HepG2 (cell line): ENCODE data around the gene MTHFD2. TPM values are rescaled to one million over a fixed set of nuclear protein-coding genes. Genes with fewer than 3 reads are reported as not detected.

Experiments used
- ATAC-seq: fragments of 200-7000 bp; cut with Tn5 transposase; 3 replicates; pipeline ENCODE4 v1.9.1; 2020; ENCODE audit warnings: mild to moderate bottlenecking, moderate library complexity
- BruUV-seq: library from RNA; stranded (reverse); fragments of 400-500 nt; replicated peaks from 2 replicates; lab custom pipeline; 2021; lab: Mats Ljungman, UMichigan
- CTCF ChIA-PET: fragments of 300-600 bp; formaldehyde crosslinking; extraction: SDS; loops from one replicate; lab custom pipeline; 2021; ENCODE audit warnings: low total read pairs, inconsistent platforms, low intra/inter-chr PET ratio; lab: Yijun Ruan, JAX
- POLR2A ChIA-PET: fragments of 350-600 bp; sonication (Branson Sonifier 250); formaldehyde crosslinking; loops from one replicate; lab custom pipeline; 2020; ENCODE audit warnings: antibody characterized with exemption, inconsistent platforms; lab: Yijun Ruan, JAX
- DNase-seq: peaks from one replicate; pipeline ENCODE4 v3.0.0-alpha.2; 2015; ENCODE audit warnings: low spot score
- FAIRE-seq: peaks from 3 replicates; lab custom pipeline; 2011; peaks lifted over from hg19 to GRCh38; lab: Jason Lieb, UNC
- H2AFZ ChIP-seq: one replicate; pipeline ENCODE4 v1.6.1; 2011; ENCODE audit warnings: low read length, inconsistent platforms
- H3K27ac ChIP-seq: fragments of 300-600 bp; 3 replicates; pipeline ENCODE4 v1.8.0; 2011; ENCODE audit warnings: mixed run types, mild to moderate bottlenecking, mixed read lengths, low read length, inconsistent platforms; ENCODE audit not compliant: insufficient read depth; ENCODE audit errors: extremely low read length
- H3K27me3 ChIP-seq, 2 experiments: fragments of 200-600 bp in 1 of 2; 2 replicates in 1 of 2; 3 replicates in 1 of 2; pipeline versions ENCODE4 v1.6.0 to v1.8.0; 2011; ENCODE audit warnings: low read length in 2 of 2, mild to moderate bottlenecking in 2 of 2, moderate library complexity in 2 of 2, inconsistent platforms in 1 of 2; ENCODE audit not compliant: insufficient read depth in 2 of 2, control insufficient read depth in 1 of 2
- H3K36me3 ChIP-seq, 2 experiments: fragments of 200-600 bp in 1 of 2; replicated peaks in 1 of 2; 2 replicates in 1 of 2; 3 replicates in 1 of 2; pipeline versions ENCODE4 v1.5.1 to v1.8.0; 2011; ENCODE audit warnings: low read length in 2 of 2, inconsistent platforms in 1 of 2; ENCODE audit not compliant: insufficient read depth in 2 of 2, control insufficient read depth in 1 of 2
- H3K4me1 ChIP-seq: 2 replicates; pipeline ENCODE4 v1.5.1; 2012; ENCODE audit warnings: low read length, inconsistent platforms; ENCODE audit not compliant: insufficient read depth
- H3K4me2 ChIP-seq: 2 replicates; pipeline ENCODE4 v1.6.0; 2011; ENCODE audit warnings: low read depth, low read length, inconsistent platforms
- H3K4me3 ChIP-seq, 3 experiments: fragments of 200-600 bp in 1 of 3; sonication (generic), shearing (Covaris generic) in 1 of 3; replicated peaks in 1 of 3; 2 replicates each; pipeline ENCODE4 v1.5.1; 2011 to 2016; ENCODE audit warnings: low read length in 3 of 3, inconsistent platforms in 2 of 3, low read depth in 2 of 3, mild to moderate bottlenecking in 2 of 3, control low read depth in 1 of 3, mixed read lengths in 1 of 3; ENCODE audit not compliant: insufficient read depth in 1 of 3
- H3K79me2 ChIP-seq: one replicate; pipeline ENCODE4 v1.6.1; 2011; ENCODE audit warnings: low read length, inconsistent platforms; ENCODE audit not compliant: insufficient read depth
- H3K9ac ChIP-seq: 2 replicates; pipeline ENCODE4 v1.6.0; 2011; ENCODE audit warnings: mild to moderate bottlenecking, low read depth, low read length, inconsistent platforms; ENCODE audit not compliant: insufficient read depth
- H3K9me3 ChIP-seq: 2 replicates; pipeline ENCODE4 v1.5.1; 2012; ENCODE audit warnings: mild to moderate bottlenecking, low read length
- H4K20me1 ChIP-seq: 2 replicates; pipeline ENCODE4 v1.6.0; 2011; ENCODE audit warnings: inconsistent platforms, mild to moderate bottlenecking, low read length, moderate library complexity; ENCODE audit not compliant: insufficient read depth
- DR1 ChIP-seq: sonication (generic); formaldehyde crosslinking; IDR thresholded peaks from 2 replicates; pipeline ENCODE4 v1.8.0; 2021; ENCODE audit warnings: mild to moderate bottlenecking, missing genetic modification reagents, inconsistent platforms
- KDM6A ChIP-seq: IDR thresholded peaks from 2 replicates; pipeline ENCODE4 v1.6.1; 2016; ENCODE audit warnings: low read depth
- NR2C2 ChIP-seq: sonication (generic); formaldehyde crosslinking; IDR thresholded peaks from 2 replicates; pipeline ENCODE4 v1.4.0; 2020; ENCODE audit warnings: missing genetic modification reagents, mild to moderate bottlenecking, moderate library complexity, borderline replicate concordance
- RBFOX2 ChIP-seq: fragments of 200-400 bp; formaldehyde crosslinking; IDR thresholded peaks from 2 replicates; pipeline ENCODE4 v1.6.1; 2017; ENCODE audit warnings: low read depth, mild to moderate bottlenecking, low read length
- ZNF12 ChIP-seq: sonication (generic); formaldehyde crosslinking; IDR thresholded peaks from 2 replicates; pipeline ENCODE4 v1.5.0; 2020; ENCODE audit warnings: missing genetic modification reagents
- ZNF180 ChIP-seq: sonication (generic); formaldehyde crosslinking; IDR thresholded peaks from 2 replicates; pipeline ENCODE4 v1.4.0; 2020; ENCODE audit warnings: low read depth, missing genetic modification reagents, borderline replicate concordance
- ZNF230 ChIP-seq: sonication (generic); formaldehyde crosslinking; IDR thresholded peaks from 2 replicates; pipeline ENCODE4 v1.4.0; 2020; ENCODE audit warnings: mild to moderate bottlenecking, missing genetic modification reagents
- WGBS: methylation state at CpG from one replicate; pipeline ENCODE4 v1.1.6; 2017; ENCODE audit warnings: low lambda C conversion rate; 5-methylcytosine and 5-hydroxymethylcytosine counted together
- in situ Hi-C: cut with HindIII; loops from 2 replicates; pipeline ENCODE4 v1.10.0; 2017; ENCODE audit warnings: low pct_unique_long_range_greater_than_20kb; ENCODE audit not compliant: extremely low pct_ligation_motif_present
- intact Hi-C: fragments of 100-400 bp; cut with micrococcal nuclease; formaldehyde crosslinking; loops from one replicate; pipeline ENCODE4 v1.10.0; 2022; ENCODE audit not compliant: unreplicated experiment
- polyA plus RNA-seq, 8 experiments: library from polyadenylated mRNA; depleted of rRNA in 3 of 8; stranded (reverse) in 7 of 8; unstranded in 1 of 8; fragments of >200 nt; fragmentation: Illumina TruSeq in 4 of 8; extraction: Trizol in 4 of 8; gene quantifications; 2 replicates each; pipeline versions ENCODE4 v1.2.1 to v1.2.3, GENCODE V29; 2011 to 2016; ENCODE audit warnings: low read depth in 4 of 8, missing spikeins in 1 of 8, mixed read lengths in 1 of 8; ENCODE audit not compliant: insufficient read depth in 1 of 8
- total RNA-seq, 5 experiments: library from RNA; depleted of rRNA; stranded (reverse); fragments of >200 nt; fragmentation: Illumina TruSeq; extraction: Trizol; gene quantifications; 2 replicates each; pipeline ENCODE4 v1.2.3, GENCODE V29; 2016; ENCODE audit warnings: low read depth in 1 of 5

Gene MTHFD2
- total and polyA plus RNA-seq, 2 of the 13 experiments (the other 11 are each of a cell fraction or from before 2014, with no cell fraction given): 188 to 269 TPM

- H4K20me1 ChIP-seq: peaks cover 80% of the 10 kb centered on the region
- BruUV-seq: no TSS peak
- intact Hi-C loops: no loop called here
- H3K4me1 ChIP-seq: peaks cover 49% of the 10 kb centered on the region
- CTCF ChIA-PET: no interaction called here
- H2AFZ ChIP-seq: no peak overlapping the region
- no peaks in the 10 kb centered on the region; a peak in 1 of 5 replicates for H3K27me3 ChIP-seq
- H3K4me3 ChIP-seq: no peak overlapping the region
- no peak overlapping the region for H3K4me2 ChIP-seq
- POLR2A ChIA-PET: interaction anchor here (0.5 to 1.3 kb wide), 2 partner anchors 11 to 26 kb away, joined by 3 to 9 read pairs; partner anchors contain the start of gene MOB1A
- peaks cover 88% of the 10 kb centered on the region for H3K79me2 ChIP-seq
- no peak for FAIRE-seq
- no peak for TF ChIP-seq ZNF12 (CRISPR knock-in tag)
- no peak for TF ChIP-seq DR1 (CRISPR knock-in tag)
- TF ChIP-seq RBFOX2: peak; percentile 5; the same call in 1 of the 2 replicates
- TF ChIP-seq, all 625 proteins: peak for 1
- H3K9ac ChIP-seq: no peak overlapping the region
- in situ Hi-C loops: no loop called here
- H3K36me3 ChIP-seq: peaks cover 8 to 57% of the 10 kb centered on the region in 2 experiments
- ATAC-seq (no peak), DNase-seq (no peak)
- no peaks in the 10 kb centered on the region for H3K9me3 ChIP-seq
- H3K27ac ChIP-seq: no peak overlapping the region
- 91% methylated on average over 3 of the region's 3 CpGs for WGBS
Observed at GRCh38 chr2:74204436-74204835, 6.0 kb downstream of the MTHFD2 start.

GRCh38 chr2:74205113-74205512 lies 6.7 kb downstream of the MTHFD2 start:
- Histone ChIP-seq H3K4me1 (peaks cover 49% of the 10 kb centered on the region), H3K27ac (no peak overlapping the region), H3K79me2 (peaks cover 83% of the 10 kb centered on the region), H3K9ac (no peak overlapping the region), H2AFZ (no peak overlapping the region), H3K27me3 (no peaks in the 10 kb centered on the region), H3K9me3 (no peaks in the 10 kb centered on the region), H4K20me1 (peaks cover 73% of the 10 kb centered on the region), H3K4me2 (no peak overlapping the region), H3K36me3 (peaks cover 11 to 63% of the 10 kb centered on the region in 2 experiments), H3K4me3 (no peak overlapping the region)
- POLR2A ChIA-PET: interaction anchor here (1.3 kb wide), 1 partner anchor 27 kb away, joined by 9 read pairs; the partner anchor contains the start of gene MOB1A
- DNase-seq (no peak), FAIRE-seq (no peak), ATAC-seq (no peak)
- in situ Hi-C loops (no loop called here), intact Hi-C loops (no loop called here)
- CTCF ChIA-PET: no interaction called here
- 76% methylated on average over 5 of the region's 5 CpGs for WGBS
- BruUV-seq: no TSS peak
- TF ChIP-seq ZNF180 (CRISPR knock-in tag) (no peak), KDM6A (CRISPR knock-in tag) (no peak), ZNF230 (CRISPR knock-in tag) (no peak), NR2C2 (CRISPR knock-in tag) (0 out of 2 replicates have a peak, but pooled peaks have one; percentile 7), RBFOX2 (peak; percentile 43; the same call in 1 of the 2 replicates)
